HUES6 (cell line): Measurements from ENCODE around the gene PXYLP1.

Source experiments
- H3K27ac ChIP-seq: 2 replicates; pipeline ENCODE4 v1.7.0; 2013; ENCODE audit warnings: low read depth, mild to moderate bottlenecking, low read length, inconsistent platforms
- H3K27me3 ChIP-seq: 2 replicates; pipeline ENCODE4 v1.6.1; 2013; ENCODE audit warnings: low read length; ENCODE audit not compliant: control insufficient read depth, insufficient read depth
- H3K36me3 ChIP-seq: 2 replicates; pipeline ENCODE4 v1.6.1; 2013; ENCODE audit warnings: low read length; ENCODE audit not compliant: control insufficient read depth, insufficient read depth
- H3K4me1 ChIP-seq: 2 replicates; pipeline ENCODE4 v1.6.1; 2013; ENCODE audit warnings: low read length; ENCODE audit not compliant: control insufficient read depth, insufficient read depth
- H3K4me3 ChIP-seq: 2 replicates; pipeline ENCODE4 v1.5.1; 2013; ENCODE audit warnings: low read depth, low read length
- H3K9ac ChIP-seq: one replicate; pipeline ENCODE4 v1.6.1; 2013; ENCODE audit warnings: mild to moderate bottlenecking, low read length
- H3K9me3 ChIP-seq: 2 replicates; pipeline ENCODE4 v1.6.1; 2013; ENCODE audit warnings: low read depth, low read length; ENCODE audit not compliant: control insufficient read depth, insufficient read depth

The PXYLP1 gene

DNA sequence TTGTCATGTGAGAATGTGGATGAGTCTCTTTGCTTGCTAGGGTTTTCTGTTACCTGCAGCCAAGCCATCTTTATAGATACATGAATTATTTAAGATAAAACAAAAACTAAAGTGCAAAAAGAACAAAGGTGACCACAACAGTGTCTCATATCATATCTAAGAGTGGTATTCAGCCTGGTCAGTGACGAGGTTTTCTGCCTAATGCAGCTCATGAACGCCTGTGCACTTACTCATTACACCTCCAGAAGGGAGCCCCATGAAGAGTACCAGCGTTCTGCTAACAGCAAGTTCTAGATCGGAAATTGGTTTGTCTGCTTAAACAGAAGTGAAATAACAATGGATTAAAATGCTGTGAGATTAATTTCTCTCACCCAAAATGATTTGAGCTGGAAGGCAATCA is 19.2 kb downstream of the PXYLP1 start:
- Histone ChIP-seq H3K9ac (no peak overlapping the region), H3K27ac (no peak overlapping the region), H3K9me3 (no peaks in the 10 kb centered on the region), H3K36me3 (no peaks in the 10 kb centered on the region), H3K4me3 (no peak overlapping the region), H3K4me1 (peaks cover 3% of the 10 kb centered on the region; the same call in 1 of the 2 replicates), H3K27me3 (no peaks in the 10 kb centered on the region)

DNA sequence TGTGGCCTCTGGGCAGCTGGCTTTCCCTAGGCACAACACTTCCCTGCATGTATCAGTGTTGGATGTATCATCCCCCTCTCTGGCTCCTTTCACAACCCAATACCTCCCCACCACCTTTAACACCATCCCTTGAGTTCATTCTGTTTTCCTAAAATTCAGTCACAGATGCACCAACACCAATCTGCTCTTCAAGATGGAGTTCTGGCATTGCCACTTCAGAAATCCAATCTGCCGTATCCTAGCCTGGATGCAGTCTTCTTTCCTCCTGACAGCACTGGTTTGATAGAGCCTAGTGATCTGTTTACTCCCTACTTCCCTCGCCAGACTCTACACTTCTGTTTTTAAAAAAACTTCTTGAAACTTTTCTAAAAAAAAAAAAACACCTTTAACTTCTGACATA is 21.7 kb downstream of the PXYLP1 start:
- H3K9me3 ChIP-seq, result no peaks in the 10 kb centered on the region
- no peak overlapping the region for H3K4me3 ChIP-seq
- no peak overlapping the region for H3K9ac ChIP-seq
- H3K27ac ChIP-seq, result no peak overlapping the region
- no peaks in the 10 kb centered on the region for H3K36me3 ChIP-seq
- peaks cover 3% of the 10 kb centered on the region; the same call in 1 of the 2 replicates for H3K4me1 ChIP-seq
- H3K27me3 ChIP-seq, result no peaks in the 10 kb centered on the region

DNA sequence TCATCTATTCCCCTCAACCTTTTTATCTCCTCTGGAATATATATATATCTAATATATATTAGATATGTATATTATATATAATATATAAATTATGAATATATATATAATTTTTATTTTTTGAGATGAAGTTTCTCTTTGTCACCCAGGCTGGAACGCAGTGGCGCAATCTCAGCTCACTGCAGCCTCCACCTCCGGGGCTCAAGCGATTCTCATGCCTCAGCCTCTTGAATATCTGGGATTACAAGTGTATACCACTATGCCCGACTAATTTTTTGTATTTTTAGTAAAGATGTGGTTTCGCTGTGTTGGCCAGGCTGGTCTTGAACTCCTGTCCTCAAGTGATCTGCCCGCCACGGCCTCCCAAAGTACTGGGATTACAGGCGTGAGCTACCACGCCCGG is 22.2 kb downstream of the PXYLP1 start:
- Histone ChIP-seq H3K27ac (no peak overlapping the region), H3K9me3 (no peaks in the 10 kb centered on the region), H3K27me3 (no peaks in the 10 kb centered on the region), H3K4me3 (no peak overlapping the region), H3K4me1 (peaks cover 3% of the 10 kb centered on the region; the same call in 1 of the 2 replicates), H3K36me3 (no peaks in the 10 kb centered on the region), H3K9ac (no peak overlapping the region)

DNA sequence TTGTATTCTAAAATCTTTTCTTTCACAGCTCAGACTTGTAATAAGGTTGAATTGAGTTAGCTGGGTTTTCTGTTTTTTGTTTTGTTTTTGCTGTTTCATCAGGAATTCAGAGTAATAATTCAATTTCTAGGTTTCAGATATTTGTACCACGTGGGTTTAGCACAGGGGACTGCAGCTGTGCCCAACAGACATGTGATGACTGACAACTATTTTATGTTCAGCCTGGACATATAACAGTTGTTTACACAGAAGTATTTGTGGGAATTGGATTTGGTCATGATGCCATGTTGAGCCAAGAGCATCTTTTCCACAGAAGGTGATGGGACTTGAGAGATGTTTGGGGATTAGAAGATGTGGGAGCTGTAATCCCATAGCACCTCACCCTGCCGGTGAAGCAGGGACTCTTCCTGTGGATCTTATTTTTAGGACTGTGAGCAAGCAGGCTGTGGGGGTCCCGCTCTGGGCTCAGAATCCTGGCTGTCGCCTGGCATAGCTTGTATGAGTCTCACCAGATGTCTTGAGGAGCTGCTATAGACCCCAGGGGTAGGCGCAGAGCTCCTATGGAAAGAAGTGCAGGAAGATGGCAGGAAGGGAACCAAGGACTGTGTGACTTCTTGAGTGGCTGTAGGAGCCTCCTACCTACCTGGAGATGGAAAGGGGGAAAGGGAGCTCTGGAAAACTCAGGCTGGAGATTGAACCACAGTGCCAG is 23.7 kb downstream of the PXYLP1 start:
- no peaks in the 10 kb centered on the region for H3K27me3 ChIP-seq
- no peak overlapping the region for H3K27ac ChIP-seq
- no peak overlapping the region for H3K9ac ChIP-seq
- no peaks in the 10 kb centered on the region for H3K36me3 ChIP-seq
- peaks cover 3% of the 10 kb centered on the region; the same call in 1 of the 2 replicates for H3K4me1 ChIP-seq
- no peak overlapping the region for H3K4me3 ChIP-seq
- no peaks in the 10 kb centered on the region for H3K9me3 ChIP-seq

DNA sequence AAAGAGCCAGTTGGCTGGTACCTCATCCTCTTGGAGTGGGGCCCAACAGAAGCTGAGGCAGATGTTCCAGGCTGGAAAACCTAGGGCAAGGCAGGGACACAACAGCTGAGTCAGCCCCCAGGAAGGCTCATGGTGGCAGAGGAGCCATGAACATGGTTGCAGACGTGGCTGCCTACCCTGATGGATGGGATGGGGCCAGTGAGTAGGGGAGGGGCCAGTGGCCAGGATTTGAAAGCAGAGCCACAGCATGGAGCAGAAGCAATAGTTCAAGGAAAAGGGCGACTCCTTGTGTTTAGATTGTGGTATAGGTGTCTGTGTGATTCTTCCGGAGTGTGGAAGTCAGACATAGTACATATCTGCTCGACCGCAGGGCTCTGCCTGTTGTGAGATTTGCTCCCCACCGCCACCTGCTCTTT is 24.2 kb downstream of the PXYLP1 start:
- H3K27me3 ChIP-seq, result no peaks in the 10 kb centered on the region
- no peaks in the 10 kb centered on the region for H3K36me3 ChIP-seq
- H3K4me3 ChIP-seq, result no peak overlapping the region
- H3K27ac ChIP-seq, result no peak overlapping the region
- H3K9me3 ChIP-seq, result no peaks in the 10 kb centered on the region
- peaks cover 3% of the 10 kb centered on the region; the same call in 1 of the 2 replicates for H3K4me1 ChIP-seq
- no peak overlapping the region for H3K9ac ChIP-seq

DNA sequence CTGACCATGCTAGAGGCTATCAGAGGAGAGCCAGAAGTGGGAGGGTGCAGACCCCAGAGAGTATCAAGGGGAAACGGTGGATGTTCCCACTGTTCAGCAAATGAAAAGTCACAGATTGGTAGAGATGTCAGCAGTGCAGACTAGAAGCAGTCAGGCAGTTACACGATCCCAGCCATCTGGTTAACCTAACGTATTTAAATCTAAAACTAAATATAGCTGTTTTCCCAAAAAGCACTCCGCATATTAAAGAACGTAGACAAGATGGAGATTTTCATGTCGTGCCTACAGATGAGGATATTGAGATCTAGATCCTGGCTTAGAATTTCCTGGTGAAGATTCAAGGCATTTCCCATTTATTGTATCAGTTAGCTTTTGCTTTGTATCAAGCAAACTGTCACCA is 25.2 kb downstream of the PXYLP1 start:
- Histone ChIP-seq H3K9ac (no peak overlapping the region), H3K4me3 (no peak overlapping the region), H3K27me3 (no peaks in the 10 kb centered on the region), H3K27ac (no peak overlapping the region), H3K4me1 (peaks cover 3% of the 10 kb centered on the region; the same call in 1 of the 2 replicates), H3K36me3 (peaks cover 3% of the 10 kb centered on the region), H3K9me3 (no peaks in the 10 kb centered on the region)

DNA sequence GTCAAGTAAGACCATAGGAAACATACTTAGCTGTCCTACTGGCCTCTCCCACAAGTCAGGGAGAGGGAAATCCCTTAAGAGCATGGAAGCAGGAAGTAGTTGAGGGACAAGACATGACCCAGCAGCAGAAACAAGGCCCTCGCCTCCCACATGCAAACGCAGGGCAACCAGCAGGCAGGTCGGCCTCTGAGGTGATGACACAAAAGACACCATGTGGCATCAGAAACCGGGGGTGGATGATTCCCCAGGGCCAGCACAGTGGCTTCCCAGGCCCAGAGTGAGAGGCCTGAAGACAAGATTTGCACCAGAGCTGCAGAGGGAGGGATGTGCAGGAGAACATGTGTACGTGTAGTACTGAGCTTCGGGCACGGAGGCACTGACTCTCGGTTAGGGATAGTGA is 26.3 kb downstream of the PXYLP1 start:
- Histone ChIP-seq H3K9ac (no peak overlapping the region), H3K27ac (no peak overlapping the region), H3K27me3 (no peaks in the 10 kb centered on the region), H3K4me3 (no peak overlapping the region), H3K9me3 (no peaks in the 10 kb centered on the region), H3K36me3 (peaks cover 4% of the 10 kb centered on the region), H3K4me1 (peaks cover 3% of the 10 kb centered on the region; the same call in 1 of the 2 replicates)

DNA sequence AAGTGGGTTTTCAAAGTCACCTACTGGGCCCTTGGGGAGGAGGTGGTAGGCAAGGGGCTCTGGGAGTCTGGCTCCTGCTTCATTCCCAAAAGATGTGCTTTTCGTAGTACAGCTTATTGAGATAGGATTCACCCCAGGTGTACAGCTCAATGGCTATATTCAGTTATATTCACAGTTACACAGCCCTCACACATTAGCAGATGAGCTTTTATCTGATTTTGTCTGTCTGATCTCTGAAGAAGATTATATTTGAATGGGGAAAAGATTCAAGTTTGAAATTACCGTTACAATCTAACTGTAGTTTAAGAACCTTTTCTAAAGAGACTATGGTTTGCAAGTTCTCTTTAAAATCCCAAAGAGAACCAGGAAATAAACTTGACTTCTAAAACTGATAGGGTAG is 27.3 kb downstream of the PXYLP1 start:
- Histone ChIP-seq H3K9ac (no peak overlapping the region), H3K4me3 (no peak overlapping the region), H3K36me3 (peaks cover 4% of the 10 kb centered on the region), H3K9me3 (no peaks in the 10 kb centered on the region), H3K27ac (no peak overlapping the region), H3K27me3 (no peaks in the 10 kb centered on the region), H3K4me1 (peaks cover 3% of the 10 kb centered on the region; the same call in 1 of the 2 replicates)

DNA sequence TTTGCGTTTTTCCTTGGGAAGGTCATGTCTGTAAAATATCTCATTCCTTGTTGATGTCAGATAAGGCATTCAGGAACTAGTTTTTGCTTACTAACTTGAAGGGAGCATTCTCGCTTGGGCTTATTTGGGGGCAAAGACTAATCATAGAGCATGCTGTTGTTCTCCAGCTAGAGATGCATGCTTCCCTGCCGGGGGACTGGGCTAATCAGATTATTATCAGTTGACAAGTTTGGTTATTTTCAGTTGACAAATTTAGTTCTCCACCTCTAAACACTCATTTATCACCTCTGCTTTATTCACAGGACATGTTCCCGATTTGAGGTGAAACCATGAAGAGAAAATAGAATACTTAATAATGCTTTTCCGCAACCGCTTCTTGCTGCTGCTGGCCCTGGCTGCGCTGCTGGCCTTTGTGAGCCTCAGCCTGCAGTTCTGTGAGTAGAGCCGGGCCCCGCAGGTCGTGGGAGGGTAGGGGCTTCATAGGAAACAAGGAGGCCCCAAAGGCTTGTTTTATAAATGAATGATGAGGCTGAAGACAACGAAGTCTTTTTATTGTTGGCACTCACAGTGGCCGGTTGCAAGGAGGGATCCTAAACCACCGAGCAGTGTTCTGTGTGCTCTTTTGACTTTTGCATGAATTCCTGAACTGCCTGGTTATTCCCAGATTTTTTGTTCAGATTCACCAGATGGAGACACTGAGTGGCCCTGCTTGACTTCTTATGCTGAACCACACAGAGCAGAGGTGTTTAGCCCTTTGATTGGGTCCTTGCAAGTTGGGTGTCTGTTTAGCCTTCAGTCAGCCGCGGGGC is 28.4 kb downstream of the PXYLP1 start:
- H3K9me3 ChIP-seq, result no peaks in the 10 kb centered on the region
- no peak overlapping the region for H3K4me3 ChIP-seq
- H3K36me3 ChIP-seq, result peaks cover 4% of the 10 kb centered on the region
- no peak overlapping the region for H3K9ac ChIP-seq
- peaks cover 3% of the 10 kb centered on the region; the same call in 1 of the 2 replicates for H3K4me1 ChIP-seq
- H3K27me3 ChIP-seq, result no peaks in the 10 kb centered on the region
- no peak overlapping the region for H3K27ac ChIP-seq

DNA sequence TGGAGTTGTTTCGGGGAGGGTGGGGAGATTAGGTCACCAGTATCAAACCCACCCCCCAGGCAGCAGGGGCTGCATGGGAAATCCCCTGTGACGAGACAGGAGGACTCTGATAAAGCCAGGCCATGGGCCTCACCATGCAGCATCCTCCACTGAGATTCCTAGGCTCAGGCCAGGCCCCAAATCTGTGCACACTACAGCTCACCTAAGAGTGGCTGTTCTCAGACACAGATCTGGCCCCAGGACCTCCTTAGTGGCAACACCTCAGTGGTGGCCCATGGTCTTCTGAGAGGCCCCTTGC is 29.0 kb downstream of the PXYLP1 start:
- no peak overlapping the region for H3K4me3 ChIP-seq

More for the DNA sequence above, 29.0 kb downstream of the PXYLP1 start:
- peaks cover 2% of the 10 kb centered on the region; the same call in 1 of the 2 replicates for H3K4me1 ChIP-seq
- H3K27ac ChIP-seq, result no peak overlapping the region
- no peaks in the 10 kb centered on the region for H3K27me3 ChIP-seq
- H3K9me3 ChIP-seq, result no peaks in the 10 kb centered on the region
- no peak overlapping the region for H3K9ac ChIP-seq
- H3K36me3 ChIP-seq, result peaks cover 4% of the 10 kb centered on the region
